GM12891 (cell line): Measurements from ENCODE around the gene C8G.

Experiments used
- PAX5 ChIP-seq: IDR thresholded peaks from 2 replicates; pipeline ENCODE4 v1.6.1; 2011; ENCODE audit warnings: low read length, moderate library complexity, mild to moderate bottlenecking; ENCODE audit not compliant: insufficient read depth, severe bottlenecking
- POLR2A ChIP-seq: IDR thresholded peaks from 2 replicates; pipeline ENCODE4 v1.6.1; 2011; ENCODE audit warnings: low read depth, low read length, control low read depth
- POLR2AphosphoS5 ChIP-seq: IDR thresholded peaks from 2 replicates; pipeline ENCODE4 v1.6.1; 2011; ENCODE audit warnings: low read depth, low read length, control low read depth
- POU2F2 ChIP-seq: IDR thresholded peaks from 2 replicates; pipeline ENCODE4 v1.6.1; 2011; ENCODE audit warnings: low read depth, mild to moderate bottlenecking, control low read depth, low read length, moderate library complexity
- SPI1 ChIP-seq: IDR thresholded peaks from 2 replicates; pipeline ENCODE4 v1.6.1; 2011; ENCODE audit warnings: low read depth, low read length, control low read depth
- TAF1 ChIP-seq: IDR thresholded peaks from 2 replicates; pipeline ENCODE4 v1.6.1; 2011; ENCODE audit warnings: low read depth, low read length, control low read depth

- TF ChIP-seq POLR2A (no peak), POU2F2 (no peak), SPI1 (no peak), POLR2AphosphoS5 (no peak), TAF1 (no peak), PAX5 (no peak)
Measured at GRCh38 chr9:136961279-136962065, 16.4 kb downstream of the C8G start.
